GM12891 (cell line): Measurements from ENCODE around the gene ADARB1.

Experiments used
- POLR2A ChIP-seq: IDR thresholded peaks from 2 replicates; pipeline ENCODE4 v1.6.1; 2011; ENCODE audit warnings: low read depth, low read length, control low read depth
- POLR2AphosphoS5 ChIP-seq: IDR thresholded peaks from 2 replicates; pipeline ENCODE4 v1.6.1; 2011; ENCODE audit warnings: low read depth, low read length, control low read depth
- SPI1 ChIP-seq: IDR thresholded peaks from 2 replicates; pipeline ENCODE4 v1.6.1; 2011; ENCODE audit warnings: low read depth, low read length, control low read depth

DNA sequence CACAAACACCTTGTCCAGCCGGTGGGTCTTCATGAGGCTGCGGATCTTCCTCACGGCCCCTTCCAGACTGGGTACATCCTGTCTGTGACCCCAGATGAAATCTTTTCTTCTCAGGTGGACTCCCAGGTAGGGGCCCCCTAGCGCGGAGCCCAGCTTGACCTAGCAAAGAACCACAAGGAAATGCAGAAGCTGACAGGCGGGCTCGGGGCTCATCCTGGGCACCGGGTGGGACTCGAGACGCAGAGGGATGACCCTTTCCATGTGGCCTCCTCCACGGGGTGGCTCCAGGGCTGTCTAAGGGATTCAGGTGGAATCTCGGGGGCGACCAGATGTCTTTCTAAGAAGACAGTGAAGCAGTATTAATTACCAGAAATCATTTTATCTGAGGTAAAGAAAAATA is 195.5 kb downstream of the ADARB1 start:
- TF ChIP-seq POLR2A (no peak), POLR2AphosphoS5 (no peak), SPI1 (no peak)
